ENCODE data around the gene RTL10.

RTL10 gene

DNA sequence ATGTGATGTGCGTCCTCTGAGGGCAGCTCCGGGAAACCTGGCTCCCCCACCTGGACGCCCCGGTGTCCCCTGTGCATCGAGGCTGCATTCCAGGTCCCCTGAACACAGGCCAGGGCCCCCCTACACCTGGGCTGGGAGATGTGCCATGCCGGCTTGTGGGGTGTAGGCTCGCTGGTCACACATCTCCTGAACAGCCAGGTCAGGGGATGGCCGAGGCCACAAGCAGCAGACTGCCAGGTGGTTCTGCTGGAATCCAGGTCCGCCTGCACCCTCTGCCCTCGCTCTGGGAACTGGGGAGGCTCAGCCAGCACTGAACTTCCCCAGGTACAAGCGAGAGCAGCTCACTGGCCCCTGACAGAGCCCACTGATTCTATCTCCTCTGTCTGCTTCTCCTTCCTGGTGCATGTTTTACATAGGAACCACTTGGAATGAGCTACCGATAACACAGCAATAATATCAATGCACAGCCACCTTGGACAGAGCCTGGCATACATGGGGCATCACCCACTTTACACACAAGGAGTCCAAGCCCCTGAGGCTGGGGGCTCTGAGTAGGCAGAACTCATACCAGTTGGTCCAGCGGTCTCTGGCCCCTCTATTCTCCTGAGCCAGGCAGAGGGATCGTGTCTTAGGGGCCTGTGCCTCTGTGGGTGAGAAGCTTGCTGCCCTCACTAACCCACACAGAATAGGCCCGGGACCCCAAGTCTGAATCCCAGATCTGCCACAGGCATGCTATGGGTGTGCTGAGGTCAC lies 47.3 kb downstream of the RTL10 start:
- no peak for DNase-seq

DNA sequence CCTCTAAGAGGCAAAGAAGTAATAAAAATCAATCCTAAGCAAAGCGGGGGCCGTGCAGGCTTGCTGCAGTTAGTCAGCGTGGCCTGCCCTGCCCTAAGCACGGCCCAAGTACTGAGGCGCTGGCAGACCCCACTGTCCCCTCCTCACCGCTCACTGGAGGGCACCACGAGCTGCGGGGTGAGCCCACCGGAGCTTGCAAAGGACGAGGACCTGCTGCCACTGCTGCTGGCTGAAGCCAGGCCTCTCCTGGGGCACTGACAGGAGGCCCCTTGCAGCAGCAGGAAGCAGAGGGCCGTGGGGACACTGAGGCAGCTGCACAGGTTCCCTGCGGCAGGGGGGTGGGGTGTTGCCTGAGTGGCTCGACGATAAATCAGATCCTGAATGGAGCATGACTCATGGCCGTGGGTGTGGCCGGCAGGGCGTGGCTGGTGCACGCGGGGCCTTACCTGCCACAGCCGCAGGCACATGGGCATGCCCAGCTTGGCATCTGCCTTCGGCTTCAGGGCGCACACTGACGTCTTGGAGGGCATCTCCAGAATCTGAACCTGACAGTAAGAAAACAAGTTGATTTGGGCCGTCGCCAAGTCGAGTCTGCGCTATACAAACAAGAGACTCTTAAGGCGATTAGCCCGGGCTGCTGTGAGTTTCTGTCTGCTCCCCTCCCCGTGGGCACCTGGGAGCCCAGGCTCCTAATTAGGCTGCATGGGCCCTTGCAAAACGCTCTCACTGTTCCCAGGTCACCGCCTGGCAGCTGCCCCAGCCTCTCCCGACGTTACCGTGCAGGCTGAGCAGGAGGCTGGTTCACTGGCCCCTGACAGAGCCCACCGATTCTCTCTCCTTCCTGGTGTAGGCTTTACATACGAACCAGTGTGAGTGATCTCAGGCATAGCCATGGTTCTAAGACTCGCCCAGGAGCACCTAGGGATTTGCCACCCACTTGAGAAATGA lies 48.2 kb downstream of the RTL10 start:
- no peak for DNase-seq

DNA sequence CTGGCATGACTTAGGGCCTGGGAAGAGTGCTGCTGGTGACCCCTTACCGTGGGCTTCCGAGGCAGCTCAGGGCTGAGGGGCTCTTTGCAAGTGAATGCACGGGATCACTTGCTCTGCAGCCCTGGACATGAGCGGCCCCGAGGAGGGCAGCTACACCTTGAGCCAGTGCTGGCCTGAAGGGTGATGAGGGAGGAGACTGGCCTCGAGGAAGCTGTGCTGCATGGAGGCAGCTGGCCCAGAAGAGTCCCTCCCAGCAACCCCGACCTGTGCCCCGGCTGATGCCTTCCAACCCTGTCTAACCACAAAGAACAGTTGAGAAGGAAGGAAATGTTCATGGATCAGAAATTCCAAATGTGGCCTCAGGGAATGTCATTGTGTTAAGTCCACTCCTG lies 48.9 kb downstream of the RTL10 start:
- DNase-seq, result no peak

Measured in activated CD4-positive, alpha-beta T cell treated with anti-CD3 and anti-CD28 coated beads, Interleukin-10, Interleukin-2, amounts not matched to agents 100 ng/mL and 50 ng/mL, durations not matched to agents 16 hours and 8 hours (primary cell).